Lung (tissue), 12 donors: ENCODE measurements around the gene FRMD4A. TPM values are rescaled to one million over a fixed set of nuclear protein-coding genes. Genes with fewer than 3 reads are reported as not detected.
"Not testable (repeated sequence)": the region's sequence is repeated elsewhere in the genome, so short reads cannot be mapped to it uniquely, and the experiment has no call there.

ENCODE experiments used
- ATAC-seq: fragments of 200-7000 bp; cut with Tn5 transposase; one replicate; pipeline ENCODE4 v1.9.1; 2020; ENCODE audit warnings: moderate number of reproducible peaks; ENCODE audit not compliant: insufficient read depth, low FRiP score
- DNase-seq, 3 donors: peaks; one replicate each; pipeline ENCODE4 v3.0.0-alpha.2; 2013 to 2017
- H3K27ac ChIP-seq, 2 donors: one replicate each; pipeline ENCODE4 v1.5.1; 2013; ENCODE audit warnings: mild to moderate bottlenecking in 2 of 2, moderate library complexity in 2 of 2, control low read depth in 1 of 2, inconsistent platforms in 1 of 2, low read depth in 1 of 2, low read length in 1 of 2
- H3K27me3 ChIP-seq, 3 donors: one replicate each; pipeline ENCODE4 v1.5.1; 2013; ENCODE audit warnings: low read length in 2 of 3; ENCODE audit not compliant: control insufficient read depth in 3 of 3, insufficient read depth in 3 of 3
- H3K36me3 ChIP-seq, 4 donors: one replicate each; pipeline ENCODE4 v1.5.1; 2013; ENCODE audit warnings: low read length in 4 of 4, mild to moderate bottlenecking in 1 of 4, moderate library complexity in 1 of 4; ENCODE audit not compliant: control insufficient read depth in 4 of 4, insufficient read depth in 4 of 4
- H3K4me1 ChIP-seq, 5 donors: one replicate each; pipeline ENCODE4 v1.5.1; 2013; ENCODE audit warnings: low read length in 5 of 5, mild to moderate bottlenecking in 2 of 5, moderate library complexity in 1 of 5; ENCODE audit not compliant: control insufficient read depth in 5 of 5, insufficient read depth in 5 of 5
- H3K4me3 ChIP-seq: one replicate; pipeline ENCODE4 v1.5.1; 2013; ENCODE audit warnings: mild to moderate bottlenecking, control low read depth, moderate library complexity
- H3K9ac ChIP-seq, 2 donors: one replicate each; pipeline ENCODE4 v1.5.1; 2013; ENCODE audit warnings: low read length in 2 of 2, control low read depth in 1 of 2; ENCODE audit not compliant: insufficient read depth in 1 of 2
- H3K9me3 ChIP-seq, 4 donors: one replicate each; pipeline ENCODE4 v1.5.1; 2013; ENCODE audit warnings: low read length in 3 of 4, mild to moderate bottlenecking in 1 of 4, moderate library complexity in 1 of 4; ENCODE audit not compliant: control insufficient read depth in 4 of 4, insufficient read depth in 3 of 4
- WGBS, 2 donors: extraction: QIAGEN DNeasy Blood & Tissue Kit; methylation state at CpG; one replicate each; pipeline ENCODE4 v1.1.7; 2013; 5-methylcytosine and 5-hydroxymethylcytosine counted together
- polyA plus RNA-seq, 2 donors: library from polyadenylated mRNA; stranded (reverse); fragments of 200-250 nt; gene quantifications; one replicate each; pipeline ENCODE4 v1.2.1, GENCODE V29; 2013
- total RNA-seq, 2 donors: library from RNA; depleted of rRNA in 1 of 2; stranded (reverse); fragments of >200 nt in 1 of 2; gene quantifications; one replicate each; pipeline ENCODE4 v1.2.1, GENCODE V29; 2014 to 2021
- TF ChIP-seq, protein P1 (sequence below): IDR thresholded peaks from 2 replicates; pipeline ENCODE4 v1.5.1; 2012; ENCODE audit warnings: mild to moderate bottlenecking; ENCODE audit errors: control extremely low read depth, extremely low read depth
- donor health status: control.
- donor health status: control.
- donor health status: Bipolar disorder and iron deficiency.
- donor health status: healthy.
- donor health status: DM: yes; HTN: yes; CAD: no.

Gene FRMD4A
- total and polyA plus RNA-seq, 4 donors = 12.0 to 64.5 (median 29.3) TPM

DNA sequence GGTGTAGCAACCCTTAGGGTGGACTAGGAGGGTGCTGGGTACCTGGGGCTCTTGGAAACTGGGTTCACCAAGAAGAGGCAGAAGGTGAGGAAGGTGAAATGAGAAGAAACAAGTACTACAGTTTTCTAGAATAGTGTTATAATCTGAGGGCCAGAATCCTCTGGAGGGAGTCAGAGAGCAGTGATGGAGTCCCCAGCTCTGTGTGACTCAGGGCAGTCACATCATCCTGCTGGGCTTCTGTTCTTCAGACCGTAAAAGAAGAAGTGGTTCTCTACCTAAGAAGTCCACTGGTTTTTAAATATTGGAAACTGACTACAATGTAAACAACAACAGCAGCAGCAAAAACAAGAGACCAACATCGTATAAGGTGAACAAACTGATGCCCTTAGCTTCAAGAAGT is 546.7 kb downstream of the FRMD4A start:
- Histone ChIP-seq H3K9me3 (no peaks in the 10 kb centered on the region), H3K36me3 (peaks cover 0 to 5% (median under 1%) of the 10 kb centered on the region in 4 donors), H3K4me1 (peaks cover 0 to 16% (median 12%) of the 10 kb centered on the region in 5 donors), H3K4me3 (no peak overlapping the region), H3K27ac (no peak overlapping the region), H3K27me3 (peaks cover 0 to 10% (median 0%) of the 10 kb centered on the region in 3 donors), H3K9ac (no peak overlapping the region)
- ATAC-seq = peak; percentile 36
- WGBS, 2 donors = 65 to 68% methylated on average over 2 of the region's 2 CpGs
- TF ChIP-seq, protein P1, sequence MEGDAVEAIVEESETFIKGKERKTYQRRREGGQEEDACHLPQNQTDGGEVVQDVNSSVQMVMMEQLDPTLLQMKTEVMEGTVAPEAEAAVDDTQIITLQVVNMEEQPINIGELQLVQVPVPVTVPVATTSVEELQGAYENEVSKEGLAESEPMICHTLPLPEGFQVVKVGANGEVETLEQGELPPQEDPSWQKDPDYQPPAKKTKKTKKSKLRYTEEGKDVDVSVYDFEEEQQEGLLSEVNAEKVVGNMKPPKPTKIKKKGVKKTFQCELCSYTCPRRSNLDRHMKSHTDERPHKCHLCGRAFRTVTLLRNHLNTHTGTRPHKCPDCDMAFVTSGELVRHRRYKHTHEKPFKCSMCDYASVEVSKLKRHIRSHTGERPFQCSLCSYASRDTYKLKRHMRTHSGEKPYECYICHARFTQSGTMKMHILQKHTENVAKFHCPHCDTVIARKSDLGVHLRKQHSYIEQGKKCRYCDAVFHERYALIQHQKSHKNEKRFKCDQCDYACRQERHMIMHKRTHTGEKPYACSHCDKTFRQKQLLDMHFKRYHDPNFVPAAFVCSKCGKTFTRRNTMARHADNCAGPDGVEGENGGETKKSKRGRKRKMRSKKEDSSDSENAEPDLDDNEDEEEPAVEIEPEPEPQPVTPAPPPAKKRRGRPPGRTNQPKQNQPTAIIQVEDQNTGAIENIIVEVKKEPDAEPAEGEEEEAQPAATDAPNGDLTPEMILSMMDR = no peak
- no peak for DNase-seq

DNA sequence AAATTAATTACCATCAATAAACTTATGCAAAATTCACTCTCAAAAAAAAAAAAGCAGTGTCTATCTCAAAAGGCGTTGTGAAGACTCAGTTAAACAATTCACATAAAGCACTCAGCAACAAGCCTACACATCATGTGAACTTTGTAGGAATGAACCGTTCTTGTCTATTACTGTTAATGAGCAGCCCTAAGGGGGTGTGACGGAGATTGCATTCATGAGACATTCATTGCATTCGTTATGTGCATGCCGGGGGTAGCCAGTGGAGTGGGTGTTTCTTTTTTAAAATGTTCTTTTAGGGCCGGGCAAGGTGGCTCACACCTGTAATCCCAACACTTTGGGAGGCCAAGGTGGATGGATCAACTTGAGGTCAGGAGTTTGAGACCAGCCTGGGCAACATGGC is 551.0 kb downstream of the FRMD4A start:
- no peak overlapping the region for H3K4me3 ChIP-seq
- H3K4me1 ChIP-seq = no peaks in the 10 kb centered on the region
- TF ChIP-seq, protein P1 = no peak
- H3K9me3 ChIP-seq = no peaks in the 10 kb centered on the region
- WGBS, 2 donors = 77 to 93% methylated on average over 6 of the region's 6 CpGs
- no peak for DNase-seq
- H3K27me3 ChIP-seq = no peaks in the 10 kb centered on the region
- no peak overlapping the region for H3K9ac ChIP-seq
- peaks cover 0 to 7% (median 3%) of the 10 kb centered on the region in 4 donors for H3K36me3 ChIP-seq
- no peak for ATAC-seq
- H3K27ac ChIP-seq = no peak overlapping the region

DNA sequence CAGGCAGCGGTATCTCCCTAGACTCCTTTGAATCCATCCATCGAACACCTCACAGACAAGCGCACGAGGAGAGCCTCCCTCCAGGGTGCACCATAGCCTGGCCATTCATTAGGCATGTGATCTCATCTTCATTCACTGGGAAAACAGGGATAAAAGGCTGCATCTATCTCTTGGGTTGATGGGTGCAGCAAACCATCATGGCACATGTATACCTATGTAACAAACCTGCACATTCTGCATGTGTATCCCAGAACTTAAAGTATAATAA is 552.1 kb downstream of the FRMD4A start:
- DNase-seq, H3K9ac ChIP-seq, H3K9me3 ChIP-seq, H3K36me3 ChIP-seq, ATAC-seq, H3K4me3 ChIP-seq, H3K4me1 ChIP-seq, H3K27ac ChIP-seq, H3K27me3 ChIP-seq: not testable (repeated sequence)
- WGBS, 2 donors = 95 to 96% methylated on average over 4 of the region's 4 CpGs

DNA sequence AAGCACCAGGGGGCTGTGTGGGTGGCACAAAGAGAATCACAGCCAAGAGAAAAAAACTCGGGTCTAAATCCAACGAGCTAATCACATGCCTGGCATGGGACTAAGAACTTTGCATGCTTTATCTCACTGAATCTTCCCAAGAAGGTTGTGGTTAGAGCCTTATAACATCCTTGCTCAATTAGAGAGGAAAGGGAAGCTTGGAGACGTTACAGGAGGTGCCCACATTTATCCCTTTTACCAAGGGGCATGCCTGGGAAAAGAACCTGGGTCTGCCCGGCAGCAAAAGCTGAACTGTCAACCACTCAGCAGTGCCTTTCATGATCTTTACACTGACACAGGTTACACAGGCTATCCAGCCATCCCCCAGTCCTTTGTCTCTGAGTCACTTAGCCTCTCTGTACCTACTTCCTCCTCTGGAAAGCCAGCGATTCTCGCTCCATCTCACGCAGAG is 553.8 kb downstream of the FRMD4A start:
- Histone ChIP-seq H3K27ac (no peak overlapping the region), H3K9me3 (no peaks in the 10 kb centered on the region), H3K4me1 (no peaks in the 10 kb centered on the region), H3K36me3 (peaks cover 0 to 8% (median 2%) of the 10 kb centered on the region in 4 donors), H3K9ac (no peak overlapping the region), H3K4me3 (no peak overlapping the region), H3K27me3 (no peaks in the 10 kb centered on the region)
- 31 to 55% methylated on average over 7 of the region's 7 CpGs for WGBS, 2 donors
- TF ChIP-seq, protein P1 = no peak
- ATAC-seq (no peak), DNase-seq (no peak)
